GM12878 (cell line): ENCODE data around the gene BTBD6.

ENCODE experiments used
- BACH1 ChIP-seq: fragments of 450-650 bp; IDR thresholded peaks from 2 replicates; pipeline ENCODE4 v1.6.1; 2017; ENCODE audit warnings: mild to moderate bottlenecking, borderline replicate concordance
- BCLAF1 ChIP-seq: fragments of 450-650 bp; IDR thresholded peaks from 2 replicates; pipeline ENCODE4 v1.6.1; 2017; ENCODE audit warnings: antibody characterized with exemption, mild to moderate bottlenecking, moderate library complexity
- CBFB ChIP-seq: IDR thresholded peaks from 2 replicates; pipeline ENCODE4 v1.6.1; 2016; ENCODE audit warnings: antibody characterized with exemption, low read depth
- FOXM1 ChIP-seq: IDR thresholded peaks from 2 replicates; pipeline ENCODE4 v1.6.1; 2012; ENCODE audit warnings: low read depth, mild to moderate bottlenecking, inconsistent platforms, low read length, moderate library complexity
- IRF4 ChIP-seq: IDR thresholded peaks from 2 replicates; pipeline ENCODE4 v1.6.1; 2011; ENCODE audit warnings: low read depth, low read length
- NFIC ChIP-seq: IDR thresholded peaks from 2 replicates; pipeline ENCODE4 v1.6.1; 2012; ENCODE audit warnings: low read depth, mild to moderate bottlenecking, inconsistent platforms, low read length, moderate library complexity
- POLR2AphosphoS2 ChIP-seq: IDR thresholded peaks from 2 replicates; pipeline ENCODE4 v1.6.1; 2011; ENCODE audit warnings: low read depth, mild to moderate bottlenecking, low read length, improper control_type of control experiment, moderate library complexity
- ZBTB11 ChIP-seq: fragments of 450-650 bp; formaldehyde crosslinking; IDR thresholded peaks from 2 replicates; pipeline ENCODE4 v1.5.0; 2022; ENCODE audit warnings: mild to moderate bottlenecking, missing genetic modification characterization
- TF ChIP-seq, protein P1 (sequence below), 3 experiments: IDR thresholded peaks in 2 of 3; conservative IDR thresholded peaks in 1 of 3; 2 replicates each; pipeline ENCODE4 v1.5.1; 2011; ENCODE audit warnings: low read depth in 3 of 3, low read length in 3 of 3, mild to moderate bottlenecking in 3 of 3, control low read depth in 2 of 3, moderate library complexity in 2 of 3, inconsistent platforms in 1 of 3, mixed read lengths in 1 of 3; ENCODE audit not compliant: control insufficient read depth in 2 of 3, insufficient read depth in 1 of 3; ENCODE audit errors: extremely low read depth in 1 of 3
- TF ChIP-seq, protein P2 (sequence below): IDR thresholded peaks from 2 replicates; pipeline ENCODE4 v1.6.1; 2011; ENCODE audit warnings: low read depth, low read length, improper control_type of control experiment, borderline replicate concordance
- TF ChIP-seq, protein P3 (sequence below): IDR thresholded peaks from 2 replicates; pipeline ENCODE4 v1.6.1; 2011; ENCODE audit warnings: low read depth, mild to moderate bottlenecking, low read length, moderate library complexity, borderline replicate concordance; ENCODE audit errors: extremely low read depth

DNA sequence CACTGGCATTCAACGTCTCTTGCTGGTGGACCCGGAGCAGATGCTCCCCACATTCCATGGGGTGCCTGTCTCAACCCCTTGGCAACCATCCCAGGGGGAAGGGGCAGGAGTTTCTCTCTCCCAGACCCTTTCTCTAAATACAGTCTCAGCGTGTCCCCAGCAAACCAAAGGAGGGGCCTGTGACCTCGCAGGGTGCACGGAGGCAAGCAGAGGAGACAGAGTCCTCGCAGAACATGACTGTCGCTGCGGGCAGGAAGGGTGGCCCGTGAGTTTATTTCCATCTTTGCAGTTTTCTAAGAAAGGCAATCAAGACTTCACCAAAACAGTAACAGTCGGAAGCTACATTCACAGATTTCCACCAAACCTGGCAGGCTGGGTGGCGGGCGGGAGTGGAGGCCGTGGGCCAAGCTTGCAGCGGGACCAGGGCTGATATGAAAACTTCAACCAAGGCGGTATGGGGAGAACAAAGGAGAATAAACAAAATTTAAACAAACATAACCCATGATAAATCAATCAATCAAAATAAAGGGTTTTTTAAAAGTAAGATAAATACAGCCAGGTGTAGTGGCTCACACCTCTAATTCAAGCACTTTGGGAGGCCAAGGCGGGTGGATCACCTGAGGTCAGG lies 33.9 kb downstream of the BTBD6 start:
- no peak for TF ChIP-seq FOXM1
- no peak for TF ChIP-seq IRF4
- TF ChIP-seq, protein P1, sequence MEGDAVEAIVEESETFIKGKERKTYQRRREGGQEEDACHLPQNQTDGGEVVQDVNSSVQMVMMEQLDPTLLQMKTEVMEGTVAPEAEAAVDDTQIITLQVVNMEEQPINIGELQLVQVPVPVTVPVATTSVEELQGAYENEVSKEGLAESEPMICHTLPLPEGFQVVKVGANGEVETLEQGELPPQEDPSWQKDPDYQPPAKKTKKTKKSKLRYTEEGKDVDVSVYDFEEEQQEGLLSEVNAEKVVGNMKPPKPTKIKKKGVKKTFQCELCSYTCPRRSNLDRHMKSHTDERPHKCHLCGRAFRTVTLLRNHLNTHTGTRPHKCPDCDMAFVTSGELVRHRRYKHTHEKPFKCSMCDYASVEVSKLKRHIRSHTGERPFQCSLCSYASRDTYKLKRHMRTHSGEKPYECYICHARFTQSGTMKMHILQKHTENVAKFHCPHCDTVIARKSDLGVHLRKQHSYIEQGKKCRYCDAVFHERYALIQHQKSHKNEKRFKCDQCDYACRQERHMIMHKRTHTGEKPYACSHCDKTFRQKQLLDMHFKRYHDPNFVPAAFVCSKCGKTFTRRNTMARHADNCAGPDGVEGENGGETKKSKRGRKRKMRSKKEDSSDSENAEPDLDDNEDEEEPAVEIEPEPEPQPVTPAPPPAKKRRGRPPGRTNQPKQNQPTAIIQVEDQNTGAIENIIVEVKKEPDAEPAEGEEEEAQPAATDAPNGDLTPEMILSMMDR (IDR thresholded peaks at IDR 0.05 in 2 of 3, conservative IDR thresholded peaks at IDR 0.05 in 1 of 3; ENCODE audit: control insufficient read depth in 2 of 3, extremely low read depth in 1 of 3, insufficient read depth in 1 of 3, low read depth in 3 of 3, low read length in 3 of 3) = no peak
- no peak for TF ChIP-seq BACH1
- TF ChIP-seq POLR2AphosphoS2 = no peak
- TF ChIP-seq, protein P2, sequence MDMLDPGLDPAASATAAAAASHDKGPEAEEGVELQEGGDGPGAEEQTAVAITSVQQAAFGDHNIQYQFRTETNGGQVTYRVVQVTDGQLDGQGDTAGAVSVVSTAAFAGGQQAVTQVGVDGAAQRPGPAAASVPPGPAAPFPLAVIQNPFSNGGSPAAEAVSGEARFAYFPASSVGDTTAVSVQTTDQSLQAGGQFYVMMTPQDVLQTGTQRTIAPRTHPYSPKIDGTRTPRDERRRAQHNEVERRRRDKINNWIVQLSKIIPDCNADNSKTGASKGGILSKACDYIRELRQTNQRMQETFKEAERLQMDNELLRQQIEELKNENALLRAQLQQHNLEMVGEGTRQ = no peak
- TF ChIP-seq ZBTB11 (CRISPR knock-in tag) = no peak
- TF ChIP-seq, protein P3, sequence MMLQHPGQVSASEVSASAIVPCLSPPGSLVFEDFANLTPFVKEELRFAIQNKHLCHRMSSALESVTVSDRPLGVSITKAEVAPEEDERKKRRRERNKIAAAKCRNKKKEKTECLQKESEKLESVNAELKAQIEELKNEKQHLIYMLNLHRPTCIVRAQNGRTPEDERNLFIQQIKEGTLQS = no peak
- TF ChIP-seq BCLAF1 = no peak
- no peak for TF ChIP-seq CBFB
- TF ChIP-seq NFIC = no peak
